ENCODE results near the gene C11orf91. TPM values are rescaled to one million over a fixed set of nuclear protein-coding genes. Genes with fewer than 3 reads are reported as not detected.
"Not testable (repeated sequence)": the region's sequence is repeated elsewhere in the genome, so short reads cannot be mapped to it uniquely, and the experiment has no call there.

Gene C11orf91
- total RNA-seq, 2 experiments from 2014 or later, result not detected

DNA sequence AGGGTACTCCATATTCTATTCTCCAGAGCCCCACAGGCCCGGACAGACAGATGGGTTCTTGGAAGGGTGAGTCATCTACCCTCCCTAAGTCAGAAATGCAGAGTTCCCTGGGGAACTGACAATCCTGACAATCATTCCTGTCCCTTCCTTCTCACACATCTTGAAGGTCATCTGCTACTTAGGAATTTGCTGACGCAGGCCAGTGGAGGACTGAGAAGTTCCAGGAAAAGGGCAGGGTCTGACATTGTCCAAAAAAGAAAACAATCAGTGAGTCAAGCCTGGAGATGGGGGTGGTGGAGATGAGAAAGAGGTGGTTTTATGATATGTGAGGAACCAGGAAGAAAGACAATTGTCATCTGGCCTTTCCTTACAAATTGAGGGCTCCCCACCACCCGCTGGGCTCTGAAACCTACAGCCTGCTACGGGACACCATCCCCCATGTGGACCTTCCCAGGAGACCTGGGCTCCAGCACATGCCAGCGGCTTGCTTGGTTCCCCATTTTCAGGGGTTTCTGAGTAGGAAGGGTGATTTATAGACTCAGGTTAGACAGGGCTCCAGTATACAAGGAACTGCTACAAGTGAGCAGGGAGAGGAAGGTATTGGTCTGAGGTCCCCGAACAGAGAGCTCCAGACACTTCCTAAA lies 22.7 kb upstream of the C11orf91 start:
- CTCF ChIA-PET, result interaction anchor here (1.5 to 1.6 kb wide), 2 partner anchors 13 to 19 kb away, joined by 4 to 5 read pairs; partner anchors contain the start of gene CD59
- POLR2A ChIA-PET, result interaction anchor here (0.6 to 0.9 kb wide), 3 partner anchors 9 to 525 kb away, joined by 3 to 8 read pairs (median 3); no protein-coding TSS in a partner anchor

DNA sequence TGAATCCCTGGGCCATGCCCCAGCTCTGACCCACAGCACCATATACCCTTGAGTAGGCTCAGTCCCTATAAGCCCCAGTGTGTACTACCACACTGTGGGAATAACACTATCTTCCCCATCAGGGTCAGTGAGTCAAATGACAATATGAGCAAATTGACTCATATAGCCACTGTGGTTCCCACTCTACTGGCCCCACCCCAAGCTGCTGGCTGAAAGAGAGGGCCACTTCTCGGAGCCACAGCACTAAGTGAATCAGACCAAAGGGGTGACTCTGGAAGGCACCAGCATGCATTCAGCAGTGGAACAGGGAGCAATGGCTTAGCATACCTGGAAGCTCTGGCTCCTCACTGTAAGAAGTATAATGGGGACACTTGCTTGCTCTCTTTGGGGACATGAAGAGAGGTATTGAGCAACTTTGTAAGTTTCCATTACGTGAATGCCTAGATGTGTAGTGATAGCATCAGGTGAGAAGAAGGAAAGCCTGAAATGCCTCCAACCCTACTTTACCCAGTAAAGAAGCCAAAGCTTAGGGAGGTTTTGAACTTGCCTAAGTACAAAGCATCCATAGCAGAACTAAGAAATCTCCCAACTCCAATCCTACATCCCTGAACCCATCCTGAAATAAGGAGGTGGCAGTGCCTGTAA lies 22.1 kb upstream of the C11orf91 start:
- POLR2A ChIA-PET, result interaction anchor here (0.5 to 0.9 kb wide), 4 partner anchors 9 to 525 kb away, joined by 3 to 8 read pairs (median 3); partner anchors contain the start of gene CD59
- CTCF ChIA-PET, result interaction anchor here (0.5 to 1.6 kb wide), 2 partner anchors 20 to 451 kb away, joined by 3 to 5 read pairs; no protein-coding TSS in a partner anchor

DNA sequence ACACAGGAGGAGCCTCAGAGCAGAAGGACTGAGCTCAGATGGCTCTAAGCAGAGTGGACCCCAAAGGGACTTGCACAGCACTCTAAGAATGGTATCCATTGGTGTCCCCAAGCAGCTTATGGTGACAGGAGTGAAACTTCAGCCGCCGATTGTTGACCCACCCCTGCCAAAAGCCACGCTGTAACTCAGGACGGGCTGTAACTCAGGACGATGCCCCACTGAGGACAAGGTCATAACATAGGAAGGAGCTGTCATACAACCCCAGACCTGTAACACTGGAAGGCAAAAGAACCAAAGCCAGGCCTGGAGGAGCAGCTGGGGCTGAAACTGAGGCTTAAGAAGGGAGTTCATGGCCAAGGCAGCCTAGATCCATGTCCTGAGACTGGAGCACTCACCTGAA lies 21.4 kb upstream of the C11orf91 start:
- ChIA-PET POLR2A (interaction anchor here (0.5 kb wide), 1 partner anchor 14 kb away, joined by 3 read pairs; the partner anchor contains the start of gene CD59), CTCF (interaction anchor here (0.5 to 1.6 kb wide), 3 partner anchors 21 to 452 kb away, joined by 3 to 5 read pairs (median 3); no protein-coding TSS in a partner anchor)

DNA sequence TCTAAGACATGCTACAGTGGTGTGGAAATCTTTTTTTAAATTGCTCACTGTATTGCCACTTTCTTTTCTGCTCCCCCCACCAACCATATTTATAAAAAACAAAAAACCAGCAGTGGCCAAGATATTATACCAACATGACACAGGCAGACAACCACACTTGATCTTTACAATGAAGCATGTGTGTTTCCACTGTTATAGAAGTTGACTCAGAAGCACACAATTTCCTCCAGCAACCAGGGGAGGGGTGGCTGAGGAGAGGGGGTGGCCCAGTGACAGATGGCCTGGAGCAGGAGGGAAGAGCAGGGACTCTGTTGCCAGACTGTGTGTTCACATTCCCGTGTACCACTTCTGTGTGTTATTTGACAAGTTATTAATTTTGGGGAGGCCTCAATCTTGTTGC lies 20.8 kb upstream of the C11orf91 start:
- ChIA-PET POLR2A (no interaction called here), CTCF (interaction anchor here (0.5 to 1.6 kb wide), 2 partner anchors 21 to 375 kb away, joined by 3 to 5 read pairs; no protein-coding TSS in a partner anchor)

DNA sequence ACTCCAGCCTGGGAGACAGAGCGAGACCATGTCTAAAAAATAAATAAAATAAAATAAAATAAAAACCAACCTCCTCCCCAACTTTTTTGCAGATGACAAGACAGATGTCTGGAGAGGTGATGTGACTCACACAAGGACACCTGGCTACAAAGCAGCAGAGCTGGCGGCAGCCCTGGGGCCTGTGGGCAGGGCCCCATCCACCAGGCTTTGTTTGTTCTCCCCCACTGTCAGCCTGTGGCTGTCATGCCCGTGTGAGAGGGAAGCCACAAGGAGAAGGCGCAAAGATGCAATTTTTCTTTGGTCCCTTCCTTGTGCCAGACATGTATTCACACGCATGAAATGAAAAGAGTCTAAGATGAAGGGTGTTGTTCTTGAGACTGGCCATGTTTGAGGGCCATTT lies 19.0 kb upstream of the C11orf91 start:
- POLR2A ChIA-PET, result no interaction called here
- CTCF ChIA-PET, result no interaction called here

DNA sequence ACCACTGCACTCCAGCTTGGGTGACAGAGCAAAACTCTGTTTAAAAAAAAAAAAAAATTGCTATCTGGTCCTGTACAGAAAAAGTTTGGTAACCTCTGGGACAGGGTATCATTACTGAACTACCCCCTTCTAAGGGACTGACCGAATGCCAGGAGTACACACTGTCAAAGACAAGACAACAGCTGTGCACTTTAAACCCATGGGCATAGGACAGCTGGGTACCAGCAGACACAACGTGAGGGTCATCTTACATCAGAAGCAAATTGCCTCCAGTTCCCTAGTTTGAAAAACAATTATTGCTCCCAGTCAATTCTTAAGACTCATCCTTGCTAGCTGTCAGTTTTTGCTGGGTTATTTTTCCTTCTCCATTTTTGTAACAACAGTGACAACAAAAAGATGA lies 17.8 kb upstream of the C11orf91 start:
- CTCF ChIA-PET, result interaction anchor here (2.0 kb wide), 1 partner anchor 24 kb away, joined by 7 read pairs; no protein-coding TSS in a partner anchor
- POLR2A ChIA-PET, result no interaction called here

DNA sequence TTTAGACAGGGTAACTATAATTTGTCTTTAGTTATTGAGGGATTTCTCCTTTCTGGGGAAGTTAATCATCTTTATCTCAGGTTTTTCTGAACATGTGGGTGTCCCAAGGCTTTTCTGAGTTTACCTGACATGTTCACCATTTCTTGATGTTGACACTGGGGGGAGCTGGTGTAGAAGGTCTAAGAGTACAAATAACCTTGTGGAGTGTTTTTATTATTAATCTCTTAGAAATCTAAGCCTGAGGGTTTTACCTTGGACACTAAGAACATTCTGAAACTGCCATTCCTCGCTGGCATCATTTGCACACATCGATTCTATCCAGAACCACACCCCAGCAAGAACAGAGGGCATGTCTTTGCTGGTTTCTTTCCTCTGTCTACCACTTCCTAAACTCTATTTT lies 15.6 kb upstream of the C11orf91 start:
- POLR2A ChIA-PET, result no interaction called here
- CTCF ChIA-PET, result interaction anchor here (1.5 to 1.7 kb wide), 3 partner anchors 15 to 26 kb away, joined by 3 to 11 read pairs (median 4); no protein-coding TSS in a partner anchor

DNA sequence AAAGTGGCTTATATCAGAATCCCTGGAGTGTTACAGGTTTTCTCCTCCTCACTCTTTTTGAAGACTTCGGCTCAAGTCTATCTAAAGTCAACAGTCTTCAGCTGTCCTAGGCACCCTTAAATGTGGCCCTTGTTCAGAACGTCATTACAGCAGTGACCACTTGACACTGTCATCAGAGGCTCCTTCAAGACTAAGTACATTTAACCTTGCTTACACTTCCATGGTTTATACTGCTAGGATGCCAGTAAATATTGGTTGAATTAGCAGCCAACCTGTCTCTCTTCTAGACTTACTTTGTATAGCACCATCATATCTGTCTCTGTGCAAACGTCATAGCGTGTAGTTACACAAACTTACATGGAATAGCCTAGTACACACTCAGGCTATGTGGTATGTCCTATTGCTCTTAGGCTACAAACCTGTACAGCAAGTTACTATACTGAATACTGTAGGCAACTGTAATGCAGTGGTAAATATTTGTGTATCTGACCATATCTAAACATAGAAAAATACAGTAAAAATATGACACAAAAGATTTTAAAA lies 13.3 kb upstream of the C11orf91 start:
- POLR2A ChIA-PET, result no interaction called here
- CTCF ChIA-PET, result interaction anchor here (0.7 kb wide), 1 partner anchor 25 kb away, joined by 5 read pairs; no protein-coding TSS in a partner anchor

DNA sequence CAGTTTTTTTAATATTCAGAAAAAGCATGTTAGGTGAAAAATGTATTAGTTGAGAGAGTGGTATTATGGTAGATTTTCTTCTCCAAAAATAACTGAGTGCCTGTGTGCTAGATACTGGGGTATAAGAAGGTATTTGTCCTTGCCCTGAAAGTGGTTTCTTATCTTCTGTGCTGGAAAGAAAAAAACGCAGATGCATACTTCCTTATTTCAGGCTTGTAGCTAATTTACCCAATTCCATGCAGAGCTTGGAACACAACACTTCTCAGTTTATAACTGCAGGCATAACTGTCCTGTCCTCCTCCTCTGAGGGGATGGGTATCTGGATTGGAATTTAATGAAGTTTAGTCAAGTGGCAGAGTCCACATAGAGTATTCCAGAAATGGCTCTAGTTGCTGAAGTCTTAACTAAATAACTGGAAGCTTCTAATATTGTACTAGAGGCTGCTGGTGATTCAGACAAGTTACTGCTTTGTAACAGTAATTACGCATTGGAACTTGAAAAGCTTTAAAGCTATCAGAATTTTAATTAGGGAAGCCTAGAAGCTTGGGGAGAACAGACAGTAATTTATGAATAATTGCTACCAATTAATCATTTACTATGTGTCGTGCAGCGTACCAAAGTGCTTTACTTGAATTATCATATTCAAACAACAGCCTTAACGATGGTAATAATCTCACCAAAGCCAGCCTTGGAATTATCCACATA lies 12.7 kb upstream of the C11orf91 start:
- ChIA-PET POLR2A (no interaction called here), CTCF (no interaction called here)

DNA sequence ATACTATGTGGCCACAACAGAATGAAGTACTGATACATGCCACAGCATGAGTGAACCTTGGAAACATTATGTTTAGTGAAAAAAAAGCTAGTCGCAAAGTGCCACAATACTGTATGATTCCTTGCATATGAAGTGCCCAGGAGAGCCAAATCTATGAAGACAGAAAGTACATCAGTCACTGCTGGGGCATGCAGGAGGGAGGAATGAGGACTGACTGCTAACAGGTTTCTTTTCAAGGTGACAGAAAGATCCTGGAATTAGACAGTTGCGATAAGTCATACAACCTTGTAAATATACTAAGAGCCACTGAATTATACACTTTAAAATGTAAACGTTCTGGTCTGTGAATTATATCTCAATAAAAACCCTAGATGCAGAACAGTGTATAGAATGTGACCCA lies 11.8 kb upstream of the C11orf91 start:
- ChIA-PET POLR2A (no interaction called here), CTCF (no interaction called here)

DNA sequence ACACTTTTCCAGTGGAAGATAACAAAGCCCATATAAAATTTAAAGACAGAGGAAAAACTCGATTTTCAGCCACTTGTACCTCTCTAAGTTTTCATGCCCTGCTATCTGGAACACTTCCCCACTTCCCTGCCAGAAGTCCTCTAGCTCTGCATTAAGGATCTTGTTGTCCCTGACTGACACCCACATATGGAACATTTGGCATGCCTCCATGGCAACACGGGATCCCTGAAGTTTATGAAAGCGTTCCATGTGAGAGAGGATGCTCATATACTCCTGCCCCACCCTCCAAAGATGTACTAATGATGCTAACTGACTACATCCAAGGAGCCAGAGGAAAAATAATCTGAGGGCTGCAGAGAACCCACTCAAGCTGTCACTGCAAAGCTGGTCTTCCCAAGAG lies 8.8 kb upstream of the C11orf91 start:
- CTCF ChIA-PET, result no interaction called here
- POLR2A ChIA-PET, result no interaction called here

DNA sequence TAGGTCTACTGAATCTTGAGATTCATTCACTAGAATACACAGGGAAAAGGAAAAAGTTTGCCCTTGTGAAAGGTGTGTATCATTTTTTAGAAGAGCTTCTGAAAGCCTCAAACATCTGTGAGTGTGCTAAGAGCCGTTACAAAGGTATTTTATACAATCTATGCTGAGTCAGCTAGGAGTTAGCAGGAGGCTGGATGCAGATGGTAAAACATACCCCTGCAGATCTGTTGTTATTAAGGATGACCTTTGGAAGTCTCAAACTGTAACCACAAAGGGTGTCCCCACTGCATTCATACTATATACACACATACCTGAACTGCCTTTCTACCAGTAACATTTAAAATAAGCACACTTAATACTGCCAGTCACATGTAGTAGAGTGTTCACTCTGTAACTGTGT lies 8.4 kb upstream of the C11orf91 start:
- POLR2A ChIA-PET, result no interaction called here
- CTCF ChIA-PET, result no interaction called here

DNA sequence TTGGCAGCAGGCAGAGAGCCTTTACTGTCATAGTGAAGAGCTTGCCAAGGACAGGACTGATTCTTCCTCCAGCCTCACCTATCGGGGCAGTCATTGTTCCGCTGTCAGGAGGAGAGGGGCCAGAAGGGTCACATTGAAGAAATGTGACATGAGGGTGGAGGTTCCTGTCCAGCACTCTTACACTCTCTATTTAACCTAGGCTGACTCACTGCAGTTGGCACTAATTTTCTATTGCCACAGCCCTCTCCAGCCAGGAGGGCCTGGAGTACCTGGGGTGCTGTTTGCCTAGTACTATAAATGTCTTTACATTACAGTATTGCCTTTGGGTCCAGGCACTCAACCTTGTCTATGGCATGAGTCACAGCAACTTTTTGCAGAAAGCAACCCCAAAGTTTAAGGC lies 7.2 kb upstream of the C11orf91 start:
- CTCF ChIA-PET, result not testable (repeated sequence)
- POLR2A ChIA-PET, result interaction anchor here (0.7 kb wide), 1 partner anchor 62 kb away, joined by 8 read pairs; no protein-coding TSS in a partner anchor

DNA sequence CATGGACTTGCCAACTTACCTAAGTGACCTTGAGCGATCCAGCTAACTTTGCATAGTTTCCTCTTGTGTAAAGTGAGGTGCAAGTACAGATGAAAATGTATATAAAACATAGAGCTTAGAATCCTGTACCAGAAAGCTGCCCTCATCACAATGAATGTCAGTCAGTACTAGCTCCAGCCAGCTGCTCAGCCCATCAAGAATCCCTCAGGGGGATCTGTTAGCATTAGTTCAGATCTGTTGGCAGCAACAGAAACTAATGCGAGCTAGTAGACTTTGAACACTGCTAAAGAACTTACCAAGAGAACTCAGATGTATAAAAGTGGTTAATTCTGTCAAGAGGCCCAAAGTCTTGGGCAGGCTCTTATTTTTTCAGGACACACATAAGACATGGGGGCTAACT lies 6.3 kb upstream of the C11orf91 start:
- ChIA-PET CTCF (interaction anchor here (1.1 kb wide), 1 partner anchor 36 kb away, joined by 4 read pairs; no protein-coding TSS in a partner anchor), POLR2A (no interaction called here)

DNA sequence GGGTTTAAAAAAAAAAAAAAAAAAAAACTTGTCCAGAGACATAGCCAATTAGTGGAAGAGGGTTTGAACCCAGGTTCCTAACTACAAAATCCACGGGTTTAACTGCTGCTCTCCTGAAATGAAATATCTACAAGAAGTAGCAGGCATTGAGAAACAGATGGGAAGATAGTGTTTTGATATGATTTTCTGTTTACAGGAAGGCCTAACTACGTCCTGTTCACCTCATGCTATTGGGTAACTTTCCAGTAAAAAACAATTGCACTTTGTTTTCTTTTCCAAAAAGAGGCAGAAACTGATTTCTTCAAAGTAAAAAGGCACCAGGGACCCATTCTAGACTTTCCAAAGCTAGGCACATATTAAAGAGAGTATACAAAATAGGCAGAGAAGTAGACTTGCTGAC lies 5.9 kb upstream of the C11orf91 start:
- CTCF ChIA-PET, result interaction anchor here (1.1 kb wide), 1 partner anchor 36 kb away, joined by 4 read pairs; no protein-coding TSS in a partner anchor
- POLR2A ChIA-PET, result no interaction called here

DNA sequence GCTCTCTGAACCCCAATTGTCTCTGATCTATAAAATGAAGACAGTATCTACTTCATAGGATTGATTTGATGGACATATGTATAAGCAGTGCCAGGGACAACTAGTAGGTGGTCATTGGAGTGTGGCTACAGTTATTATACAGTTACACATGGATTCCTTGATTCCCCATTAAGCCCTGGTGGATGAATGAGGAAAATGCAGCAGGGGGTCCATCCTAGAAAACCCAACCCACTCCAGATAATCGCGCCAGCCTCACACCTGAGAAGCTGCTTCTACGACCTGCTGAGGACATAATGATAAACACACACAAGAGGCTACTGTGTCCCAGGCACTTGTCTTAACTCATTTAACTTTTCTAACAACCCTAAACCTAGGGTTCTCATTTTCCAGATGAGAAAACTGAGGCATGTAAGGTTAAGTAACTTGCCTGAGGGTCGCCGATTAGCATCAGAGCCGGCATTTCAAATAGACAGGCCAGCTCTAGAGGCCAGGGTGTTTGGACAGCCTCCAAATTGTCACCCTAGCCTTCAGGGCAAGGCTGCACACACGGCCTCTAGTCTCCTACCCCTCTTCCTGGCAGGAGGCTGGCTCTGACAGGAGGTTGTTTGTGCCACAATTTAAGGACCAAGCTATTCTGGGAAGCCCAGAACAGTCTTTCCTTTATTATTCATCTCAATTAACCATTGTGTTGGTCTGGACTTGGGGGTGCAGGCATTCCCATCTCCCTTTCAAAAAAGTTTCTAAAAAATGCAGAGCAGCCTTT lies 3.8 kb upstream of the C11orf91 start:
- ChIA-PET CTCF (no interaction called here), POLR2A (no interaction called here)

DNA sequence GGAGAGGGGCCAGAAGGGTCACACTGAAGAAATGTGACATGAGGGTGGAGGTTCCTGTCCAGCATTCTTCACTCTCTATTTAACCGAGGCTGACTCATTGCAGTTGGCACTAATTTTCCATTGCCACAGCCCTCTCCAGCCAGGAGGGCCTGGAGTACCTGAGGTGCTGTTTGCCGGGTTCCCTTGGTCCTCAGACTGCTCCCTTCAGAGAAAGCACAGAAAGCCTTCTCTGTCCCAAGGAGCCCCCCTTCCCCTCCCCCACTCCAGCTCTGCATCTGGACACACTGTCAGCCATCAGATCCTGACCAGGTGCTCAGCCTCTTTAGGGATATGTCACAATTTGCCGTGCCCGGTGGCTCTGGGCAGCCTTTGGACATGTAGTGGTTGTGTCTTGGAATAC lies 3.2 kb upstream of the C11orf91 start:
- CTCF ChIA-PET, result no interaction called here

DNA sequence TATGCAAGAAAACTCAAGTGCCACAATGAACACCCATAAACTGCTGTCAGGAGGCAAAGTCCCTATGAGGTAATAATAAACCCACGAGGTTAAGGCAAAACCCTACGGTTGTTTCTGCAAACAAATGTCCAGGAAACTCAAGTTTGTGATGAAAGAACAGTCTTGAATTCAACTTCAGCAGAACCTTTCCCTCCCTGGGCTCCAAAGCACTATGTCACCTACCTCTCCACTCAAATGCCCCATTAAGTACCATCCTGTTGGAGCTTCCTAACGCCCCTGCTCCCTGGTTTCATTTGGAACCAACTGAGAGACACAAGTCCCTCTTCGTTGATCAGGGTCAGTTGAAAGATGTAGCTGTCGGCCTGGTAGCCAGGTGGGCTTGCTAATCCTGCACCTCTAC lies 2.6 kb upstream of the C11orf91 start:
- POLR2A ChIA-PET, result no interaction called here
- CTCF ChIA-PET, result no interaction called here

More for the DNA sequence above, 3.2 kb upstream of the C11orf91 start:
- POLR2A ChIA-PET, result no interaction called here
